ENCODE measurements around the gene CERS4.
A peak's percentile ranks its signal among the peaks of the same experiment; 100 is the strongest.

The CERS4 gene

DNA sequence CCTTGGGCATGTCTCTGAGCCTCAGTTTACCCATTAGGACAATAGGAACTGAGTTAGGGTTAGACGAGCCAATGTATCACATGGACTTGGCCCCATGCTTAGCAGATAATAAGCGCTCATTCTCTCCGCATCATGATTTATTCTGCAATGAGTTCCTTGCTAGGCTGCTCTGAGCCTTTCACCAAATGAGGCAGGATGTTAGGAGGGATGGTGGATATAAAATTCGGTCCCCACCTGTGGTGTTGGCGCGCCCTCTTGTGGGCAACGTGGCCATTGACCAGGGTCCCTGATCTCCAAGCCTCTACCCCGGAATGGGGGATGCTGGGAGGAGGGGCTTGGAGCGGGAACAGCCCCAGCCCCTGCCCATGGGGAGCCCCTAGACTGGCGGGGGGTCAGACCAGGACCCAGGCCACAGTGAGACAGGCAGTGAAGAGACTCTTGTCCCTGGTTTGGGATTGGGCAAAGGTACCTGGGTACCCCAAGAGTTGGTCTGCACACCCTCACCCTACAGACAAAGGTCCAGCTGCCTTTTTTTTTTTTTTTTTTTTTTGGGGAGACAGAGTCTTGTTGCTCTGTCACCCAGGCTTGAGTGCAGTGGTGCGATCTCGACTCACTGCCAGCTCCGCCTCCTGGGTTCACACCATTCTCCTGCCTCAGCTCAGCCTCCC lies 43.9 kb downstream of the CERS4 start:
- TF ChIP-seq, protein P1, sequence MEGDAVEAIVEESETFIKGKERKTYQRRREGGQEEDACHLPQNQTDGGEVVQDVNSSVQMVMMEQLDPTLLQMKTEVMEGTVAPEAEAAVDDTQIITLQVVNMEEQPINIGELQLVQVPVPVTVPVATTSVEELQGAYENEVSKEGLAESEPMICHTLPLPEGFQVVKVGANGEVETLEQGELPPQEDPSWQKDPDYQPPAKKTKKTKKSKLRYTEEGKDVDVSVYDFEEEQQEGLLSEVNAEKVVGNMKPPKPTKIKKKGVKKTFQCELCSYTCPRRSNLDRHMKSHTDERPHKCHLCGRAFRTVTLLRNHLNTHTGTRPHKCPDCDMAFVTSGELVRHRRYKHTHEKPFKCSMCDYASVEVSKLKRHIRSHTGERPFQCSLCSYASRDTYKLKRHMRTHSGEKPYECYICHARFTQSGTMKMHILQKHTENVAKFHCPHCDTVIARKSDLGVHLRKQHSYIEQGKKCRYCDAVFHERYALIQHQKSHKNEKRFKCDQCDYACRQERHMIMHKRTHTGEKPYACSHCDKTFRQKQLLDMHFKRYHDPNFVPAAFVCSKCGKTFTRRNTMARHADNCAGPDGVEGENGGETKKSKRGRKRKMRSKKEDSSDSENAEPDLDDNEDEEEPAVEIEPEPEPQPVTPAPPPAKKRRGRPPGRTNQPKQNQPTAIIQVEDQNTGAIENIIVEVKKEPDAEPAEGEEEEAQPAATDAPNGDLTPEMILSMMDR (IDR thresholded peaks at IDR 0.05; ENCODE audit: borderline replicate concordance, insufficient read depth, low read depth, low read length): peak; percentile 82
- no peak overlapping the region for H3K4me3 ChIP-seq (ENCODE audit: low read depth, low read length)

GRCh38 chr19:8253678-8254077 lies 44.5 kb downstream of the CERS4 start:
- TF ChIP-seq, protein P1 (IDR thresholded peaks at IDR 0.05; ENCODE audit: borderline replicate concordance, insufficient read depth, low read depth, low read length): no peak
- no peak overlapping the region for H3K4me3 ChIP-seq (ENCODE audit: low read depth, low read length)

DNA sequence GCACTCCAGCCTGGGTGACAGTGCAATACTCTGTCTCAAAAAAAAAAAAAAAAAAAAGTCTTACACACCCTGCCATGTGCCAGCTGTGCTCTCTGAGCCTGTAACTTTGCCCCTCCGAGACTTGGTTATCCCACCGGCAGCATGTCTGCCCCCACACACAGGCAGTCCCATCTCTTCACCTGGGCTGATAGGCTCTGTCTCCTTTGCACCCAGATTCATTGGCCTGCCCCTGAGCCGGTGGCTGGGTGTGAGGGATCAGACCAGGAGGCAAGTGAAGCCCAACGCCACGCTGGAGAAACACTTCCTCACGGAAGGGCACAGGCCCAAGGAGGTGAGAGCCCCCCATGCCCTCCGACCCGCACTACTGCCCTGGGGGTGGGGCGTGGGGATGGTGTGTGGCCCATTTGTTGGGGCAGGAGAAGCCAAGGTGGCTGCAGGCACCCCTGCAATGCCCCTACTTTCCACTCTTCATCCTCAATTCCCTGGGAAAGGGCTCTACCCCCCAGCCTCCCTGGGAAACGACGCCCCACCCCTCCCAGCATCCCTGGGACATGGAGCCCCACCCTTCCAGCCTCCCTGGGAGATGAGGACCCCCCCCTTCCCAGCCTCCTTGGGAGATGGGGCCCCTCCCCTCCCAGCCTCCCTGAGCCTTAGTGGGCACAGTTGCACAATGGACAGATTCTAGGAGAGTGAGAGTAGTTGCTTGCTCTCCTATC lies 45.3 kb downstream of the CERS4 start:
- H3K4me3 ChIP-seq (ENCODE audit: low read depth, low read length): no peak overlapping the region
- TF ChIP-seq, protein P1 (IDR thresholded peaks at IDR 0.05; ENCODE audit: borderline replicate concordance, insufficient read depth, low read depth, low read length): no peak

DNA sequence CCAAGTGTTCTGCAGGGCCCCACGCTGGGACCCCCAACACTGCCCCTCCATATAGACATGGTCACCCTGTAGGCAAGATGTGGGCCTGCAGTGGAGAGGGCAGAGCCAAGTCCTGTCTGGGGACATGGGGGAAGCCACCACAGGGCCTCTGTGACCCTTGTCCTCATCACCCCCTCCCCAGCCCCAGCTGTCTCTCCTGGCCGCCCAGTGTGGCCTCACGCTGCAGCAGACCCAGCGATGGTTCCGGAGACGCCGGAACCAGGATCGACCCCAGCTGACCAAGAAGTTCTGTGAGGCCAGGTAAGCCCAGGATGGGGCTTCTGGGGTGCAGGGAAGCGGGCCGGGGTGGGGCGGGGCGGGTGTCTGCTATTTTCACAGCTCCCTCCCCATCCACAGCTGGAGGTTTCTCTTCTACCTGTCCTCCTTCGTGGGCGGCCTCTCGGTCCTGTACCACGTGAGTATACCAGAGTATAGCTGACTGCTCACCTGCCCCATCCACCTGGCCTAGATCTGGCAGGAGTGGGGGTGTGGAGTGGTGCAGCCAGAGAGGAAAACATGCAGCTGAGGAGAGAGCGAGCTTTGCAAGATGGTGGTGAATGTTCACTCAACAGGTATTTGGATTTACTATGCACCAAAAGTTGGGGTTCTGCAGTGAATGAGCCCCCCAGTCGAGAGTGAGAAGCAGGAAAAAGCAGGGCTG lies 46.4 kb downstream of the CERS4 start:
- TF ChIP-seq, protein P1 (IDR thresholded peaks at IDR 0.05; ENCODE audit: borderline replicate concordance, insufficient read depth, low read depth, low read length): no peak
- H3K4me3 ChIP-seq (ENCODE audit: low read depth, low read length): no peak overlapping the region

DNA sequence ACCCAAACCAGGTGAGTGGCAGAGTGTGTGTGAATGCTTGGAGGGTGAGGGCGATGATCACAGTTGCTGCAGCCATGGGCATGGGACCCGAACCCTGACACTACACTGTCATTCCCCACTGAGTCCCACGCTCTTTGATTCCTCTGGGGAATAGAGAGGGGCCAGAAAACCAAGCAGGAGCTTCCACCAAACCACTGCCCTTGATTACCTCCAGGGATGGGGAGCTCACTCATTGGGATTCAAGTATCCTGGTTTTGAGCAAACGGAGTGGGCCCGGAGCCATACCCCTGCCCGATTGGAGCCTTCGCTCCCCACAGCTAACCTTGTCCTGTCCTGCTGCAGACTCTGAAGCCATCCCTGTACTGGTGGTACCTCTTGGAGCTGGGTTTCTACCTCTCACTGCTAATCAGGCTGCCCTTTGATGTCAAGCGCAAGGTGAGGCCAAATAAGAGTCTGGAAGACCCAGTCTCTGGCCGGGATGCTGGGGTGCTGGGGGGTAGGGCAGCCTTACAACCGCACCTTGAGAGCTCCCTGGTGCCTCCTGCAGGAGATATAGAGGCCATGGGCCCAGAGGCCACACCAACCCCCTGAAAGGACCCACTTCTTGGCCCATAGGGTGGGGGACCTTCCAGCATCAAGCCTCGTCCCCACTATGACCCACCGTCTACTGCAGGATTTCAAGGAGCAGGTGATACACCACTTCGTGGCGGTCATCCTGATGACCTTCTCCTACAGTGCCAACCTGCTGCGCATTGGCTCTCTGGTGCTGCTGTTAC lies 47.3 kb downstream of the CERS4 start:
- H3K4me3 ChIP-seq (ENCODE audit: low read depth, low read length): no peak overlapping the region
- TF ChIP-seq, protein P1 (IDR thresholded peaks at IDR 0.05; ENCODE audit: borderline replicate concordance, insufficient read depth, low read depth, low read length): no peak

GRCh38 chr19:8257052-8257443 lies 47.9 kb downstream of the CERS4 start:
- no peak overlapping the region for H3K4me3 ChIP-seq (ENCODE audit: low read depth, low read length)
- TF ChIP-seq, protein P1 (IDR thresholded peaks at IDR 0.05; ENCODE audit: borderline replicate concordance, insufficient read depth, low read depth, low read length): no peak

Data from GM12875 (cell line).